IMR-90 (cell line): Measurements from ENCODE around the gene KIF1A. TPM values are rescaled to one million over a fixed set of nuclear protein-coding genes. Genes with fewer than 3 reads are reported as not detected.

Source experiments
- ATAC-seq: fragments of 200-7000 bp; cut with Tn5 transposase; 2 replicates; pipeline ENCODE4 v1.9.1; 2020; ENCODE audit warnings: low read depth, mild to moderate bottlenecking, moderate library complexity
- BruUV-seq: library from RNA; stranded (reverse); fragments of 400-500 nt; replicated peaks from 2 replicates; lab custom pipeline; 2021; lab: Mats Ljungman, UMichigan
- CTCF ChIA-PET: fragments of 300-600 bp; formaldehyde crosslinking; extraction: SDS; loops from one replicate; lab custom pipeline; 2021; ENCODE audit warnings: antibody characterized with exemption; lab: Yijun Ruan, JAX
- POLR2A ChIA-PET: fragments of 300-600 bp; sonication (Branson Sonifier 250); formaldehyde crosslinking; loops from one replicate; lab custom pipeline; 2022; ENCODE audit warnings: antibody characterized with exemption; ENCODE audit not compliant: unreplicated experiment; lab: Charles Lee
- DNase-seq: peaks from one replicate; pipeline ENCODE4 v3.0.0; 2013
- H2AFZ ChIP-seq: replicated peaks from 2 replicates; pipeline ENCODE3; 2013; ENCODE audit warnings: low read length, mild to moderate bottlenecking; ENCODE audit not compliant: poor library complexity
- H2AK5ac ChIP-seq: 2 replicates; pipeline ENCODE4 v1.6.1; 2013; ENCODE audit warnings: low read depth, low read length, inconsistent platforms
- H2AK9ac ChIP-seq: replicated peaks from 2 replicates; pipeline ENCODE3; 2013; ENCODE audit warnings: mild to moderate bottlenecking, low read depth, low read length, moderate library complexity; ENCODE audit not compliant: poor library complexity
- H2BK120ac ChIP-seq: 2 replicates; pipeline ENCODE4 v1.6.1; 2013; ENCODE audit warnings: low read depth, low read length, inconsistent platforms
- H2BK15ac ChIP-seq: 3 replicates; pipeline ENCODE4 v1.6.1; 2013; ENCODE audit warnings: low read depth, low read length, inconsistent platforms
- H2BK20ac ChIP-seq: 2 replicates; pipeline ENCODE4 v1.6.1; 2013; ENCODE audit warnings: low read depth, mild to moderate bottlenecking, inconsistent platforms, low read length, moderate library complexity
- H2BK5ac ChIP-seq: 2 replicates; pipeline ENCODE4 v1.6.1; 2013; ENCODE audit warnings: mild to moderate bottlenecking, low read depth, low read length, inconsistent platforms; ENCODE audit not compliant: poor library complexity, severe bottlenecking
- H3K14ac ChIP-seq: replicated peaks from 2 replicates; pipeline ENCODE4 v1.6.1; 2013; ENCODE audit warnings: low read depth, low read length, inconsistent platforms
- H3K18ac ChIP-seq: 2 replicates; pipeline ENCODE4 v1.6.1; 2013; ENCODE audit warnings: low read depth, low read length, control low read depth
- H3K23ac ChIP-seq: 2 replicates; pipeline ENCODE4 v1.6.1; 2013; ENCODE audit warnings: low read depth, low read length, inconsistent platforms
- H3K27ac ChIP-seq: 2 replicates; pipeline ENCODE4 v1.5.1; 2013; ENCODE audit warnings: mild to moderate bottlenecking, control low read depth, low read length; ENCODE audit not compliant: insufficient read depth
- H3K27me3 ChIP-seq: 2 replicates; pipeline ENCODE4 v1.6.1; 2013; ENCODE audit warnings: low read length; ENCODE audit not compliant: control insufficient read depth, insufficient read depth
- H3K36me3 ChIP-seq: 2 replicates; pipeline ENCODE4 v1.6.1; 2013; ENCODE audit warnings: low read length, mixed read lengths; ENCODE audit not compliant: control insufficient read depth, insufficient read depth
- H3K4ac ChIP-seq: 2 replicates; pipeline ENCODE4 v1.6.1; 2013; ENCODE audit warnings: low read depth, low read length, inconsistent platforms
- H3K4me1 ChIP-seq: 2 replicates; pipeline ENCODE4 v1.6.1; 2013; ENCODE audit warnings: low read length, mixed read lengths; ENCODE audit not compliant: control insufficient read depth, insufficient read depth
- H3K4me2 ChIP-seq: 2 replicates; pipeline ENCODE4 v1.6.1; 2013; ENCODE audit warnings: low read depth, mild to moderate bottlenecking, control low read depth, low read length, moderate library complexity
- H3K4me3 ChIP-seq: 2 replicates; pipeline ENCODE4 v1.5.1; 2013; ENCODE audit warnings: low read depth, mild to moderate bottlenecking, control low read depth, low read length, moderate library complexity; ENCODE audit not compliant: insufficient read depth
- H3K56ac ChIP-seq: 2 replicates; pipeline ENCODE4 v1.6.1; 2013; ENCODE audit warnings: low read length, inconsistent platforms; ENCODE audit not compliant: insufficient read depth; ENCODE audit errors: extremely low read depth
- H3K79me1 ChIP-seq, 2 experiments: 2 replicates each; pipeline ENCODE4 v1.6.1; 2013; ENCODE audit warnings: low read length in 2 of 2, inconsistent platforms in 1 of 2, low read depth in 1 of 2
- H3K9ac ChIP-seq: 2 replicates; pipeline ENCODE4 v1.6.1; 2013; ENCODE audit warnings: low read depth, low read length, control low read depth
- H3K9me1 ChIP-seq: 2 replicates; pipeline ENCODE4 v1.6.1; 2013; ENCODE audit warnings: low read length, inconsistent platforms; ENCODE audit not compliant: insufficient read depth
- H3K9me3 ChIP-seq: 2 replicates; pipeline ENCODE4 v1.6.1; 2013; ENCODE audit warnings: low read length; ENCODE audit not compliant: control insufficient read depth, insufficient read depth
- H4K20me1 ChIP-seq: 2 replicates; pipeline ENCODE4 v1.6.1; 2013; ENCODE audit warnings: low read length, inconsistent platforms; ENCODE audit not compliant: insufficient read depth
- H4K5ac ChIP-seq: 2 replicates; pipeline ENCODE4 v1.6.1; 2013; ENCODE audit warnings: mild to moderate bottlenecking, low read depth, low read length, control low read depth
- H4K8ac ChIP-seq, 2 experiments: 2 replicates each; pipeline ENCODE4 v1.6.1; 2013; ENCODE audit warnings: low read depth in 2 of 2, low read length in 2 of 2, control low read depth in 1 of 2, inconsistent platforms in 1 of 2
- H4K91ac ChIP-seq: 2 replicates; pipeline ENCODE4 v1.6.1; 2013; ENCODE audit warnings: low read depth, low read length, inconsistent platforms; ENCODE audit not compliant: insufficient read depth
- BHLHE40 ChIP-seq: fragments of 150-350 bp; IDR thresholded peaks from 2 replicates; pipeline ENCODE4 v1.6.1; 2016; ENCODE audit warnings: mild to moderate bottlenecking, low read depth, low read length
- CEBPB ChIP-seq: IDR thresholded peaks from 2 replicates; pipeline ENCODE4 v1.6.1; 2012; ENCODE audit warnings: low read depth, low read length, improper control_type of control experiment
- CHD1 ChIP-seq: IDR thresholded peaks from 2 replicates; pipeline ENCODE4 v1.6.1; 2012; ENCODE audit warnings: low read depth, low read length, improper control_type of control experiment
- FOS ChIP-seq: fragments of 150-350 bp; IDR thresholded peaks from 2 replicates; pipeline ENCODE4 v1.6.1; 2016; ENCODE audit warnings: low read depth, low read length
- MAFK ChIP-seq: IDR thresholded peaks from 2 replicates; pipeline ENCODE4 v1.6.1; 2012; ENCODE audit warnings: low read depth, low read length, improper control_type of control experiment
- MXI1 ChIP-seq: IDR thresholded peaks from 2 replicates; pipeline ENCODE4 v1.6.1; 2012; ENCODE audit warnings: low read depth, mild to moderate bottlenecking, low read length, moderate library complexity, borderline replicate concordance
- NFE2L2 ChIP-seq: fragments of 150-350 bp; IDR thresholded peaks from 2 replicates; pipeline ENCODE4 v1.6.1; 2016; ENCODE audit warnings: low read depth, mild to moderate bottlenecking, low read length
- POLR2A ChIP-seq: IDR thresholded peaks from 2 replicates; pipeline ENCODE4 v1.6.1; 2012; ENCODE audit warnings: mild to moderate bottlenecking, low read depth, low read length
- RCOR1 ChIP-seq: IDR thresholded peaks from 2 replicates; pipeline ENCODE4 v1.6.1; 2012; ENCODE audit warnings: mild to moderate bottlenecking, low read length, improper control_type of control experiment; ENCODE audit not compliant: insufficient replicate concordance
- RFX5 ChIP-seq: IDR thresholded peaks from 2 replicates; pipeline ENCODE4 v1.8.0; 2012; ENCODE audit warnings: low read depth, mild to moderate bottlenecking, low read length, moderate library complexity
- SMC3 ChIP-seq: fragments of 150-350 bp; IDR thresholded peaks from 2 replicates; pipeline ENCODE4 v1.6.1; 2016; ENCODE audit warnings: low read depth, mild to moderate bottlenecking, antibody characterized with exemption, low read length, moderate library complexity
- WGBS, 2 experiments: methylation state at CpG; one replicate each; pipeline versions ENCODE4 v1.1.5 to v1.1.7; 2013; ENCODE audit warnings: missing lambda C conversion rate in 2 of 2; ENCODE audit not compliant: insufficient read length in 1 of 2; ENCODE audit errors: extremely low coverage in 2 of 2; 5-methylcytosine and 5-hydroxymethylcytosine counted together
- dilution Hi-C: fragments of 300-500 bp; cut with HindIII; formaldehyde crosslinking; loops from one replicate; pipeline ENCODE4 v1.14.3; 2018; ENCODE audit warnings: low sequenced_read_pairs; ENCODE audit not compliant: unreplicated experiment
- in situ Hi-C: fragments of 300-500 bp; cut with MboI; formaldehyde crosslinking; loops from 3 replicates; pipeline ENCODE4 v1.14.3; 2019; ENCODE audit warnings: low sequenced_read_pairs, inconsistent platforms, mixed read lengths
- intact Hi-C: fragments of 100-400 bp; cut with micrococcal nuclease; formaldehyde crosslinking; loops from 2 replicates; pipeline ENCODE4 v1.10.0; 2022
- polyA plus RNA-seq, 3 experiments: library from polyadenylated mRNA; depleted of rRNA; stranded (reverse); fragments of >200 nt; gene quantifications; 2 replicates each; pipeline ENCODE4 v1.2.3, GENCODE V29; 2012; ENCODE audit warnings: low replicate concordance in 1 of 3
- total RNA-seq: library from RNA; depleted of rRNA; stranded (reverse); fragments of >200 nt; gene quantifications from 2 replicates; pipeline ENCODE4 v1.2.3, GENCODE V29; 2012
- TF ChIP-seq, protein P1 (sequence below): conservative IDR thresholded peaks from 2 replicates; pipeline ENCODE4 v1.5.1; 2012; ENCODE audit warnings: mild to moderate bottlenecking, low read depth, low read length, improper control_type of control experiment
- TF ChIP-seq, protein P2 (sequence below): fragments of 150-350 bp; IDR thresholded peaks from 2 replicates; pipeline ENCODE4 v1.6.1; 2016; ENCODE audit warnings: low read depth, mild to moderate bottlenecking, low read length, moderate library complexity, borderline replicate concordance
- TF ChIP-seq, protein P3 (sequence below): fragments of 150-350 bp; IDR thresholded peaks from 2 replicates; pipeline ENCODE4 v1.6.1; 2017; ENCODE audit warnings: mild to moderate bottlenecking, antibody characterized with exemption, low read length, low read depth

The KIF1A gene
- total and polyA plus RNA-seq, 2 of the 4 experiments (the other 2 are of a cell fraction), result under 0.01 TPM; not detected in 1

DNA sequence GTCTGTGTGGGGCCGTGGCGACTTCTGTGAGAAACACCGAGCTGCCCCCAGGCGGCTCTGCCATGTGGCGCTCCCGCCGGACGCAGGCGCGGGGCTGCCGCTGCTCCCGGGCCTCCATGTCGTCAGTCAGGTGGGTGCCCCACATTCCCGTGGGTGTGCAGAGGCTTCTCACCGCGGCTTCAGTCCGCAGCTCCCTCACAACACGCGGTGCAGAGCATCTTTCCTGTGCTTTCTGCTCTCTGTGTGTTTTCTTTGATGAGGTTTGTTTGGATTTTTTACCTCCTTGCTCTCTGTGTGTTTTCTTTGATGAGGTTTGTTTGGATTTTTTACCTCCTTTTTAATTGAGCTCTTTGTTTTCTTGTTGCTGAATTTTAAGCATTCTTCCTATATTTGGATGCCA, 115.4 kb downstream of the KIF1A start:
- Histone ChIP-seq H3K79me1 (no peaks in the 10 kb centered on the region), H2BK120ac (no peak overlapping the region), H4K20me1 (no peaks in the 10 kb centered on the region), H3K18ac (no peak overlapping the region), H4K91ac (no peak overlapping the region), H2AK5ac (no peak overlapping the region), H4K8ac (no peak overlapping the region), H3K23ac (no peak overlapping the region), H3K9me3 (no peaks in the 10 kb centered on the region), H3K9ac (no peak overlapping the region), H4K5ac (no peak overlapping the region), H3K14ac (no peak overlapping the region), H3K4me3 (no peak overlapping the region), H2BK20ac (no peak overlapping the region), H2BK5ac (no peak overlapping the region), H3K27ac (no peak overlapping the region), H3K27me3 (peaks cover 37% of the 10 kb centered on the region), H3K56ac (no peak overlapping the region), H3K4me2 (no peak overlapping the region), H3K4ac (no peak overlapping the region), H3K4me1 (no peaks in the 10 kb centered on the region), H2BK15ac (no peak overlapping the region), H2AK9ac (no peak overlapping the region), H3K9me1 (no peaks in the 10 kb centered on the region), H3K36me3 (no peaks in the 10 kb centered on the region), H2AFZ (no peak overlapping the region)
- CTCF ChIA-PET, result interaction anchor here (1.3 kb wide), 1 partner anchor 15 kb away, joined by 3 read pairs; no protein-coding TSS in a partner anchor
- in situ Hi-C loops (loop anchor here (5.0 kb wide), 1 partner anchor 187 kb away; no protein-coding TSS in a partner anchor), intact Hi-C loops (loop anchor here (5.0 kb wide), 1 partner anchor 192 kb away; no protein-coding TSS in a partner anchor), dilution Hi-C loops (no loop called here)
- POLR2A ChIA-PET, result no interaction called here
- no TSS peak for BruUV-seq
- 74% methylated on average over 11 of the region's 19 CpGs; no CpG with 5 or more reads in 1 of the 2 experiments for WGBS, 2 experiments
- ATAC-seq (no peak), DNase-seq (no peak)
- TF ChIP-seq NFE2L2 (no peak), CEBPB (no peak), RCOR1 (no peak), POLR2A (no peak), MAFK (no peak), RFX5 (no peak), FOS (no peak), MXI1 (no peak), CHD1 (no peak), SMC3 (no peak), BHLHE40 (no peak)
- TF ChIP-seq, protein P1, sequence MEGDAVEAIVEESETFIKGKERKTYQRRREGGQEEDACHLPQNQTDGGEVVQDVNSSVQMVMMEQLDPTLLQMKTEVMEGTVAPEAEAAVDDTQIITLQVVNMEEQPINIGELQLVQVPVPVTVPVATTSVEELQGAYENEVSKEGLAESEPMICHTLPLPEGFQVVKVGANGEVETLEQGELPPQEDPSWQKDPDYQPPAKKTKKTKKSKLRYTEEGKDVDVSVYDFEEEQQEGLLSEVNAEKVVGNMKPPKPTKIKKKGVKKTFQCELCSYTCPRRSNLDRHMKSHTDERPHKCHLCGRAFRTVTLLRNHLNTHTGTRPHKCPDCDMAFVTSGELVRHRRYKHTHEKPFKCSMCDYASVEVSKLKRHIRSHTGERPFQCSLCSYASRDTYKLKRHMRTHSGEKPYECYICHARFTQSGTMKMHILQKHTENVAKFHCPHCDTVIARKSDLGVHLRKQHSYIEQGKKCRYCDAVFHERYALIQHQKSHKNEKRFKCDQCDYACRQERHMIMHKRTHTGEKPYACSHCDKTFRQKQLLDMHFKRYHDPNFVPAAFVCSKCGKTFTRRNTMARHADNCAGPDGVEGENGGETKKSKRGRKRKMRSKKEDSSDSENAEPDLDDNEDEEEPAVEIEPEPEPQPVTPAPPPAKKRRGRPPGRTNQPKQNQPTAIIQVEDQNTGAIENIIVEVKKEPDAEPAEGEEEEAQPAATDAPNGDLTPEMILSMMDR, result no peak
- TF ChIP-seq, protein P2, sequence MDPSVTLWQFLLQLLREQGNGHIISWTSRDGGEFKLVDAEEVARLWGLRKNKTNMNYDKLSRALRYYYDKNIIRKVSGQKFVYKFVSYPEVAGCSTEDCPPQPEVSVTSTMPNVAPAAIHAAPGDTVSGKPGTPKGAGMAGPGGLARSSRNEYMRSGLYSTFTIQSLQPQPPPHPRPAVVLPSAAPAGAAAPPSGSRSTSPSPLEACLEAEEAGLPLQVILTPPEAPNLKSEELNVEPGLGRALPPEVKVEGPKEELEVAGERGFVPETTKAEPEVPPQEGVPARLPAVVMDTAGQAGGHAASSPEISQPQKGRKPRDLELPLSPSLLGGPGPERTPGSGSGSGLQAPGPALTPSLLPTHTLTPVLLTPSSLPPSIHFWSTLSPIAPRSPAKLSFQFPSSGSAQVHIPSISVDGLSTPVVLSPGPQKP, result no peak
- TF ChIP-seq, protein P3, sequence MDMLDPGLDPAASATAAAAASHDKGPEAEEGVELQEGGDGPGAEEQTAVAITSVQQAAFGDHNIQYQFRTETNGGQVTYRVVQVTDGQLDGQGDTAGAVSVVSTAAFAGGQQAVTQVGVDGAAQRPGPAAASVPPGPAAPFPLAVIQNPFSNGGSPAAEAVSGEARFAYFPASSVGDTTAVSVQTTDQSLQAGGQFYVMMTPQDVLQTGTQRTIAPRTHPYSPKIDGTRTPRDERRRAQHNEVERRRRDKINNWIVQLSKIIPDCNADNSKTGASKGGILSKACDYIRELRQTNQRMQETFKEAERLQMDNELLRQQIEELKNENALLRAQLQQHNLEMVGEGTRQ, result no peak
